Measurements from ENCODE around the gene STK11.
A peak's percentile ranks its signal among the peaks of the same experiment; 100 is the strongest.

Gene STK11

GRCh38 chr19:1251330-1252220 is 46.0 kb downstream of the STK11 start:
- peak; percentile 58 to 62 for DNase-seq

GRCh38 chr19:1252221-1252820 is 46.7 kb downstream of the STK11 start:
- DNase-seq, result peak in 1 of 2 experiments; percentile 59

- DNase-seq, result peak; percentile 66 to 68
These were observed 47.4 kb downstream of the STK11 start for GRCh38 chr19:1252821-1253513.

- DNase-seq, result no peak
These were observed 48.0 kb downstream of the STK11 start for GRCh38 chr19:1253514-1254080.

- no peak for DNase-seq
These were observed 48.5 kb downstream of the STK11 start for GRCh38 chr19:1254081-1254527.

- DNase-seq, result no peak
These were observed 49.1 kb downstream of the STK11 start for GRCh38 chr19:1254530-1255185.

GRCh38 chr19:1255186-1256161 is 49.9 kb downstream of the STK11 start:
- no peak for DNase-seq

- DNase-seq, result no peak
These were observed 51.3 kb downstream of the STK11 start for GRCh38 chr19:1256646-1257474.

- no peak for DNase-seq
These were observed 52.0 kb downstream of the STK11 start for GRCh38 chr19:1257475-1258162.

GRCh38 chr19:1258163-1258492 is 52.5 kb downstream of the STK11 start:
- DNase-seq, result no peak

GRCh38 chr19:1258707-1259205 is 53.2 kb downstream of the STK11 start:
- DNase-seq, result no peak

GRCh38 chr19:1259206-1259875 is 53.8 kb downstream of the STK11 start:
- DNase-seq, result peak; percentile 59 to 62

GRCh38 chr19:1259876-1260748 is 54.5 kb downstream of the STK11 start:
- DNase-seq, result peak; percentile 52 to 55

GRCh38 chr19:1260749-1261537 is 55.4 kb downstream of the STK11 start:
- peak; percentile 96 to 98 for DNase-seq

GRCh38 chr19:1261538-1261797 is 55.9 kb downstream of the STK11 start:
- DNase-seq, result no peak

GRCh38 chr19:1261798-1262622 is 56.4 kb downstream of the STK11 start:
- no peak for DNase-seq

All from stimulated activated CD4-positive, alpha-beta T cell treated with anti-CD3 and anti-CD28 coated beads, Interleukin-4, amount 100 ng/mL, for 4 hours (primary cell).